HG03135 (cell line): Measurements from ENCODE around the gene RNU2-63P.
"Not testable (repeated sequence)": the region's sequence is repeated elsewhere in the genome, so short reads cannot be mapped to it uniquely, and the experiment has no call there.

Experiments used
- ATAC-seq: cut with Tn5 transposase; IDR thresholded peaks from one replicate; pipeline ENCODE4 v1.9.1; 2021; ENCODE audit warnings: mild to moderate bottlenecking, moderate library complexity; ENCODE audit not compliant: unreplicated experiment

The RNU2-63P gene

GRCh38 chr2:88016086-88016959 lies at the start of gene RNU2-63P:
Gene RNU2-63P, minus strand, starts transcription at chr2:88016547.
- ATAC-seq = peak; percentile 81

- no peak for ATAC-seq
These were observed 44.9 kb upstream of the RNU2-63P start for GRCh38 chr2:88061295-88061694.

DNA sequence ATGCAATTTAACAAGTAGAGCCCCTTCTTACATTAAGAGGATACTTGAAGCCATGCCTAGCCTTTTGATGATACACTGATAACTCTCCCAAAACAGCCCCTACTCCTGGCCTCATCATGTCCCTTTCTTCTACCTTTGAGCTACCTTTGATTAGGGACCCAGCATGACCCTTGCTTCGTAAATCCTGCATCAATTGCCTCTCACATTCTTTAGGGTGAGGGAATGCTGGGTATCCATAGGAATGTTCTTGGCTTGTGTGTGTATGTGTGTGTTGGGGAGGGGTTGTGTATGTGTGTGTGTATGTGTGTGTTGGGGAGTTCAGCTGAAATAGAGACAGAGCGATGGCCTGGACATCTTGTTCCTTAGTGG lies 44.5 kb upstream of the RNU2-63P start:
- no peak for ATAC-seq

DNA sequence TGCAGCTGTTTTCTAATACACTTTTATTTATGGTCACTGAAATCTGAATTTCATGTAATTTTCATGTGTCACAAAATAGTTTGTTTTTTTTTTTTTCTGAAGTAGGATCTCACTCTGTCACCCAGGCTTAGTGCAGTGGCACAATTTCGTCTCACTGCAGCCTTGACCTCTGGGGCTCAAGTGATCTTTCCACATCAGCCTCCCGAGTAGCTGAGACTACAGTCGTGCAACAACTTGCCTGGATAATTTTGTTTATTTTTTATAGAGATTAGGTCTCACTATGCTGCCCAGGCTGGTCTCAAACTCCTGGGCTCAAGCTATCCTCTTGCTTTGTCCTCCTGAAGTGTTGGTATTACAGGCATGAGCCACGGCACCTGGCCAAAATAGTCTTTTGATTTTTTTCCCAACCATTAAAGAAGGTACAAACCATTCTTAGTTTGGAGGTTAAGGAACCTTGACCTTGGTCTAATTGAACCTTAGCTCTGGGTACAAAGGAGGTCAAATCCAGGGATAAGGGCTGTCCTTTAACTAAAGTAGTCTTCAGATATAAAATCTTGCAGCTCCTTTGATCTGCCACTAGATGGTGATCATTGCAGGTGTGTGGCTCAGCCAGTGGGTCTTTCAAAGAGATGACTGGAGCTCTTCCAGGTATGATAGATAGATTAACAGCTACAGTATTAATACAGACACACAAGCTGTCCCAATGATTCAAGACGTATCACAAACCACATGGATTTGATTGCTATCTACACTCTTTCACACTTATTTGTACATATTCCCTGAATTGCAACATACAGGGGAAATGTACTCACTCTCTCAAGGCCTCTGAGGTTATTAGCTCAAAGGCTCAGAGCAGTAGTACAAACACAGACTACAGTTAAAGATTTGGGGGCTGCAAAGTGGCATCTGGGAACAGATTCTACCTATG lies 43.9 kb upstream of the RNU2-63P start:
- peak; percentile 36 for ATAC-seq

DNA sequence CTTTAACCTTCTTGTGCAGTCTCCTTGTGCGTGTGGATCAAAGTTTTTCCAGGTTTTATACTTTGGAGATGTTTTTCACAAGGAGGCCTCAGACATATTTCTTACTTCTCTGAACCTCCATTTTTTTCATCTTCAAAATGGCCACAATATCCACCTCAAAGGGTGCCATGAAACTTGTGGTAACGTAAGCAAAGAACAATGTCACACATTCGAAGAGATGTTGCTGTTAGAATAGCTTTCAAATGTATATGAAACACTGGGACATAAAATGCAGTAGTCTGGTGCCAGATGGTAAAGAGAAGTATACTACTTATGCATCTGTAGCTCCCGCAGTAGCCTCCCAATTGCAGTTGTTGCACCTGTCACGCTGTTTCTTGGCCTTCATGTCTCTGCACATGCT lies 41.8 kb upstream of the RNU2-63P start:
- ATAC-seq = no peak

- no peak for ATAC-seq
These were observed 41.1 kb upstream of the RNU2-63P start for GRCh38 chr2:88057437-88057844.

- peak; percentile 95 for ATAC-seq
These were observed 39.2 kb upstream of the RNU2-63P start, which contains the start of gene KRCC1 for GRCh38 chr2:88055371-88056128. Gene KRCC1, minus strand, starts transcription at chr2:88055783. Its CDS starts 27,220 bp downstream, at chr2:88028563.

DNA sequence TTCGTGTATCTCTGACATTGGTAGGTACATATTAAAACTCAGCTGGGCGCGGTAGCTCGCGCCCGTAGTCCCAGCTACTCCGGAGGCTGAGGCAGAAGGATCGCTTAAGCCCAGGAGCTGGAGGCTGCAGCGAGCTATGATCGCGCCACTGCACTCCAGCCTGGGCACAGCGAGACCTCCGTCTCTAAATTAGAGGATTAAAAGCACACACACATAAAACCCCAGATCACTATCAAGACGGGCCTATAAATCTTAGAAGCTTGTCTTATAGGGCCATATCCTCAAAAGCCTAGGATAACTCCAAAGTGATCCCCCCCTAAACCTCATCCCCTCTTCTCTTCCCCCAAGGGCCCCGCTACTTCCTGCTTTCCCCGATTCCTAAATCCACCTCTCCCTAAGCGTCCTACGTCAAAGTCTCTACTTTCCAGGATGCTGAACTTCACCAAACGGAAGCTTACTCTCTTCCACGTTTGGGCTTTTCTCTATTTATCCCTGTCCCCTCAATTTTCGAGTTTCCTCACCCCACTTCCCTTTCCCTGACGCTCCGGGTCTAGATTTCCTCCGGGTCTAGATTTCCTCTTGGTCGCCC lies 38.5 kb upstream of the RNU2-63P start:
- no peak for ATAC-seq

GRCh38 chr2:88053934-88054781 lies 37.8 kb upstream of the RNU2-63P start:
- ATAC-seq = no peak

DNA sequence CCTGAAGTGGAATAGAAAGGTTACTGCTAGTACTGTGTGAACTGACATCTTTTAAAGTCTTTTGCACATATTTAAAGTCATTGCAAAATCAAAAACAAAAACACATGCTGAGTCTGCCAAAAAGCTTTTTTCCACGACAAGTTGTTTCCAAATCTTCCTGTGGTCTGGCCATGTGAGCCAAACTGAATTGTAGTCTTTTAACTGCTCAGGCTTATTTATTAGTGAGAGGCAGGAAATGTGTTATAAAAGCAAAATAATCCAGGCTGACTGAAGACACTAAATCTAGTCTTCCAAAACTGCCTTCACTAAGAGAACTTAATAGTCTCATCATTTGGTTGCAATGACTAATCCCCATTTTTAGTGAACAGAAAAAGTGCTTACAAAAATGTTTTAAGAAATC lies 36.9 kb upstream of the RNU2-63P start:
- no peak for ATAC-seq

- no peak for ATAC-seq
These were observed 35.4 kb upstream of the RNU2-63P start for GRCh38 chr2:88051792-88052191.

DNA sequence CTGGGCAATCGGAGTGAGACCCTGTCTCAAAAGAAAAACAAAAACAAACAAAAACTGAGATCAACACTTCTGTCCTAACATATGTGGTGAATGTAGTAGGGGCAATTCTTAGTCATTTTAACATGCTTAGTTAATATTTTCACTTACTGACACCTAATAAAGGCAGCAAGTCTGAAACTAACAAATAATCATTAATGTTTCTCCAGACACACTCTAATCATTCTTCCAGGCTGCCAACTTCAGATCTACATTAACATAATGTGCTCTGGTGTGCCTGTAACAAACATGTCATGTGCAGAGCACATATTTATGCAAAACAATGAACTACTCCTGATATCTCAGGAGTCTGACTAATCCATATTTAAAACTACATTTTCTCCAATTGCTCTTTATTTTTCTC lies 33.3 kb upstream of the RNU2-63P start:
- no peak for ATAC-seq

DNA sequence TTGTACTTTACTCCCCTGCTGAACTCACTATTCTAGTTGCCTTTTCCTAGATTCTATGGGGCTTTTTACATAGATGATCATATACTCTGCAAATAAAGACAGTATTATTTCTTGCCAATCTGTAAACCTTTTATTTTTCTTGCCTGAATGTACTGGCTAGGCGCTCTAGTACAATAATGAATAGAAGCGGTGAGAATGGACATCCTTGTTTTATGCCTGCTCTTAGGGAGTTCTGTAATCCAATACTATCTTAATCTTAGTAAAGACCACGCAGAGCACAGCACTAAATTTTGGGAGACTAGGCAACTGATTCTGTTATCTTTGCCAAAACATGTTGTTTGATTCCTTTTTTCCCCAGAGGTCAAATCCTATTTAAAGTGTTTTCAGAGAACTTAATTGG lies 32.2 kb upstream of the RNU2-63P start:
- no peak for ATAC-seq

DNA sequence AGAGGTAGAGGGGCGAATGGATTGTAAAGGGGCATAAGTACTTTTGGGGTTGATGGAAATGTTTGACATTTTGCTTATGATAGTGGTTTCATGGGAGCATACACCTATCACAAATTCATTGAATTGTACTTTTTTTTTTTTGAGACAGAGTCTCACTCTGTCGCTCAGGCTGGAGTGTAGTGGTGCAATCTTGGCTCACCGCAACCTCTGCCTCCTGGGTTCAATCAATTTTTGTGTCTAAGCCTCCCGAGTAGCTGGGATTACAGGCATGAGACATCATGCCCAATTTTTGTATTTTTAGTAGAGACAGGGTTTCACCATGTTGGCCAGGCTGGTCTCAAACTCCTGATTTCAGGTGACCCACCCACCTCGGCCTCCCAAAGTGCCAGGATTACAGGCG lies 29.2 kb upstream of the RNU2-63P start:
- ATAC-seq = not testable (repeated sequence)

DNA sequence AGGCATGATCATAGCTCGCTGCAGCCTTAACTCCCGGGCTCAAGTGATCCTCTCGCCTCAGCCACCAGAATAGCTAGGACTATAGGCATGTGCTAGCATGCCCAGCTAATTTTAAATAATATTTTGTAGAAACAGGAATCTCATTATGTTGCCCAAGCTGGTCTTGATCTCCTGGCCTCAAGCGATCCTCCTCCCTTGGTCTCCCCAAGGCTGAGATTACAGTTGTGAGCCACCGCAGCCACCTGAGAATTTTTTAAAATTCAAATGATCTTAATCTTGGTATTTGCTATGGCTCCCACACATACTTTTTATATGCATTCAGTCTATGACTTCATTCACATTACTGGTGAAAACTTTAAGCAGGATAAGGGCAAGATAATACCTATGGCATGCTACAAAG lies 26.1 kb upstream of the RNU2-63P start:
- no peak for ATAC-seq

- ATAC-seq = no peak
These were observed 22.1 kb upstream of the RNU2-63P start for GRCh38 chr2:88038263-88039105.

GRCh38 chr2:88036606-88037005 lies 20.3 kb upstream of the RNU2-63P start:
- no peak for ATAC-seq

DNA sequence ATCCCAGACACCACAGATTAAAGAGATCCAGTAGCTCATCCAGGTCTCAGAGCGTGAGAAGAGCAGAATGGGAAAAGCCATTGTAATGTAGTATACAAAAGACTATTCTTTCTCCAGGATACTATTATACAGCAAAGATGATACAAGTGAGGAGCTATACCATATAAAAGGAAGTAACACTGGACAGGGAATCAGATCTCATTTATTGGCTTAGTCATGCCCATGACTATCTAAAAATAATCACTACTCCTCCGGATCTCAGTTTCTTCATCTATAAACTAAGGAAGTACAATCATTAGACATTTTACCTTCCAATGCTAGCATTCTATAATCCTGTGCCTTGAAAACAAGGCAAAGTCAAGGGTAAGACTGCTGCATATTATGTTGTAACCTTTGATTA lies 19.8 kb upstream of the RNU2-63P start:
- ATAC-seq = no peak
